ENCODE results near the gene SYCE1L. TPM values are rescaled to one million over a fixed set of nuclear protein-coding genes. Genes with fewer than 3 reads are reported as not detected.

The SYCE1L gene
- total and polyA plus RNA-seq, 2 donors (not counting 1 experiment from before 2014, with no cell fraction given), result 0.46 to 12.0 TPM

DNA sequence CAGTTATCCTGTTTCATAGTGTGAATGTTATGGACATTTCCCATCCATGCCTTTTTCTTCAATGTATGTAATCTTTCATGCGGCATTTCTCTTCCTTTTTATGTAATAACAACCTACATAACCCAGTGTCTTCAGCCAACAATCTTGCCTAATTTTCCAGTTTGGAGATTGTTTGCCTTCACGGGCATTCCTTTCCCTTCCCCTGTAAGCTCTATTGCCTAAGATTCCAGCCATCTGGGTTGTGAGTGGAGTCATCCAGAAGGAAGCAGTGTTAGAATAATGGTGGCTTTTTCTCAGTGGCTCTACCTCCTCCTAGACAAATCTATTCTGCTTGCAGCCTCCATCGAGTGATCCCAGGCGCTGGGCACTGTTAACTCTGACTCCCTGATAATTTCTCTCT is 22.3 kb downstream of the SYCE1L start:
- WGBS (ENCODE audit: insufficient coverage), result 100% methylated on average over 1 of the region's 4 CpGs
- Histone ChIP-seq H3K4me2 (replicated peaks; ENCODE audit: low read depth, low read length, poor library complexity, severe bottlenecking) (no peak overlapping the region), H2AFZ (ENCODE audit: insufficient read depth, low read depth, low read length, poor library complexity, severe bottlenecking) (no peak overlapping the region), H3K79me2 (ENCODE audit: control insufficient read depth, insufficient read depth, low read length) (no peaks in the 10 kb centered on the region), H3K36me3 (replicated peaks in 1 of 2; ENCODE audit: control extremely low read depth in 1 of 2, control insufficient read depth in 1 of 2, extremely low read depth in 1 of 2, insufficient read depth in 2 of 2, low read length in 1 of 2) (no peaks in the 10 kb centered on the region), H3K9me3 (ENCODE audit: control extremely low read depth in 1 of 3, control insufficient read depth in 2 of 3, insufficient read depth in 1 of 3, low read length in 2 of 3) (no peaks in the 10 kb centered on the region), H3K27me3 (replicated peaks in 1 of 4; ENCODE audit: control extremely low read depth in 1 of 4, control insufficient read depth in 3 of 4, insufficient read depth in 4 of 4, low read length in 3 of 4) (no peaks in the 10 kb centered on the region), H3K9ac (ENCODE audit: low read length) (no peak overlapping the region), H3K27ac (ENCODE audit: low read length in 2 of 2) (no peak overlapping the region), H4K20me1 (ENCODE audit: control insufficient read depth, insufficient read depth, low read length, poor library complexity, severe bottlenecking) (no peaks in the 10 kb centered on the region), H3K4me3 (ENCODE audit: control extremely low read depth in 1 of 5, extremely low read depth in 1 of 5, insufficient read depth in 1 of 5, low read depth in 2 of 5, low read length in 4 of 5) (no peak overlapping the region), H3K4me1 (ENCODE audit: control insufficient read depth in 2 of 2, insufficient read depth in 2 of 2, low read length in 2 of 2) (no peaks in the 10 kb centered on the region)
- H3K27ac Mint-ChIP-seq, result no peak overlapping the region
- no peaks in the 10 kb centered on the region for H3K4me1 Mint-ChIP-seq
- no peaks in the 10 kb centered on the region for H3K9me3 Mint-ChIP-seq (ENCODE audit: insufficient read depth)
- ChIA-PET POLR2A (interaction anchor here (1.1 kb wide), 1 partner anchor 10 kb away, joined by 5 read pairs; no protein-coding TSS in a partner anchor), CTCF (no interaction called here)
- no peak overlapping the region for H3K4me3 Mint-ChIP-seq
- intact Hi-C loops (cut with micrococcal nuclease), result no loop called here
- DNase-seq (no peak), ATAC-seq (ENCODE audit: low read depth) (no peak)
- H3K27me3 Mint-ChIP-seq, result no peaks in the 10 kb centered on the region
- TF ChIP-seq EZH2 (IDR thresholded peaks at IDR 0.05; ENCODE audit: borderline replicate concordance, insufficient read depth, low read depth, low read length, poor library complexity, severe bottlenecking) (no peak), CTCF (IDR thresholded peaks at IDR 0.05) (no peak)

- no peaks in the 10 kb centered on the region for H3K9me3 Mint-ChIP-seq (ENCODE audit: insufficient read depth)
- no peak overlapping the region for H3K27ac ChIP-seq (ENCODE audit: low read length in 2 of 2)
- H3K4me3 ChIP-seq (ENCODE audit: control extremely low read depth in 1 of 5, extremely low read depth in 1 of 5, insufficient read depth in 1 of 5, low read depth in 2 of 5, low read length in 4 of 5), result no peak overlapping the region
- H3K9me3 ChIP-seq (ENCODE audit: control extremely low read depth in 1 of 3, control insufficient read depth in 2 of 3, insufficient read depth in 1 of 3, low read length in 2 of 3), result no peaks in the 10 kb centered on the region
- CTCF ChIA-PET, result interaction anchor here (1.1 to 1.7 kb wide), 2 partner anchors 11 to 32 kb away, joined by 3 to 5 read pairs; partner anchors contain the start of gene MON1B
- H3K36me3 ChIP-seq (replicated peaks in 1 of 2; ENCODE audit: control extremely low read depth in 1 of 2, control insufficient read depth in 1 of 2, extremely low read depth in 1 of 2, insufficient read depth in 2 of 2, low read length in 1 of 2), result no peaks in the 10 kb centered on the region
- no peaks in the 10 kb centered on the region for H3K4me1 Mint-ChIP-seq
- H2AFZ ChIP-seq (ENCODE audit: insufficient read depth, low read depth, low read length, poor library complexity, severe bottlenecking), result no peak overlapping the region
- 73% methylated on average over 7 of the region's 10 CpGs for WGBS (ENCODE audit: insufficient coverage)
- ATAC-seq (ENCODE audit: low read depth) (no peak), DNase-seq (peak; percentile 24)
- H3K27me3 Mint-ChIP-seq, result peaks cover 2% of the 10 kb centered on the region
- no peaks in the 10 kb centered on the region for H4K20me1 ChIP-seq (ENCODE audit: control insufficient read depth, insufficient read depth, low read length, poor library complexity, severe bottlenecking)
- no peak overlapping the region for H3K9ac ChIP-seq (ENCODE audit: low read length)
- H3K27me3 ChIP-seq (replicated peaks in 1 of 4; ENCODE audit: control extremely low read depth in 1 of 4, control insufficient read depth in 3 of 4, insufficient read depth in 4 of 4, low read length in 3 of 4), result peaks cover 0 to 3% (median 0%) of the 10 kb centered on the region in 4 experiments
- intact Hi-C loops (cut with micrococcal nuclease), result no loop called here
- peak; percentile 45 for TF ChIP-seq CTCF (IDR thresholded peaks at IDR 0.05)
- TF ChIP-seq EZH2 (IDR thresholded peaks at IDR 0.05; ENCODE audit: borderline replicate concordance, insufficient read depth, low read depth, low read length, poor library complexity, severe bottlenecking), result no peak
- H3K79me2 ChIP-seq (ENCODE audit: control insufficient read depth, insufficient read depth, low read length), result no peaks in the 10 kb centered on the region
- no peaks in the 10 kb centered on the region for H3K4me1 ChIP-seq (ENCODE audit: control insufficient read depth in 2 of 2, insufficient read depth in 2 of 2, low read length in 2 of 2)
- no peak overlapping the region for H3K27ac Mint-ChIP-seq
- POLR2A ChIA-PET, result no interaction called here
- H3K4me3 Mint-ChIP-seq, result no peak overlapping the region
- no peak overlapping the region for H3K4me2 ChIP-seq (replicated peaks; ENCODE audit: low read depth, low read length, poor library complexity, severe bottlenecking)
Measured at GRCh38 chr16:77223184-77223583, 24.0 kb downstream of the SYCE1L start.
